Measurements from ENCODE around the gene PLPPR2.

Gene PLPPR2

GRCh38 chr19:11397089-11397610 lies 41.9 kb downstream of the PLPPR2 start:
- in situ Hi-C loops (cut with HindIII; ENCODE audit: low pct_ligation_motif_present, low sequenced_read_pairs) = no loop called here
- H3K36me3 ChIP-seq (replicated peaks) = no peaks in the 10 kb centered on the region

GRCh38 chr19:11399667-11400066 lies 44.4 kb downstream of the PLPPR2 start:
- no peaks in the 10 kb centered on the region for H3K27me3 ChIP-seq (replicated peaks)
- TF ChIP-seq CTCF (IDR thresholded peaks at IDR 0.05; ENCODE audit: low read depth, low read length, missing control alignments) = no peak
- H3K4me3 ChIP-seq (ENCODE audit: low read depth, low read length) = no peak overlapping the region
- in situ Hi-C loops (cut with HindIII; ENCODE audit: low pct_ligation_motif_present, low sequenced_read_pairs) = no loop called here
- H3K36me3 ChIP-seq (replicated peaks) = no peaks in the 10 kb centered on the region
- DNase-seq = no peak
- H3K27ac ChIP-seq = no peak overlapping the region

More at GRCh38 chr19:11397089-11397610, 41.9 kb downstream of the PLPPR2 start:
- no peak for TF ChIP-seq CTCF (IDR thresholded peaks at IDR 0.05; ENCODE audit: low read depth, low read length, missing control alignments)
- no peak for DNase-seq
- Histone ChIP-seq H3K27me3 (replicated peaks) (no peaks in the 10 kb centered on the region), H3K4me3 (ENCODE audit: low read depth, low read length) (no peak overlapping the region), H3K27ac (no peak overlapping the region)

GRCh38 chr19:11400798-11401197 lies 45.6 kb downstream of the PLPPR2 start:
- no peak overlapping the region for H3K4me3 ChIP-seq (ENCODE audit: low read depth, low read length)
- no peak for TF ChIP-seq CTCF (IDR thresholded peaks at IDR 0.05; ENCODE audit: low read depth, low read length, missing control alignments)
- DNase-seq = no peak
- H3K27ac ChIP-seq = no peak overlapping the region
- in situ Hi-C loops (cut with HindIII; ENCODE audit: low pct_ligation_motif_present, low sequenced_read_pairs) = no loop called here
- no peaks in the 10 kb centered on the region for H3K36me3 ChIP-seq (replicated peaks)
- no peaks in the 10 kb centered on the region for H3K27me3 ChIP-seq (replicated peaks)

GRCh38 chr19:11401808-11402543 lies 46.7 kb downstream of the PLPPR2 start:
- in situ Hi-C loops (cut with HindIII; ENCODE audit: low pct_ligation_motif_present, low sequenced_read_pairs) = no loop called here
- TF ChIP-seq CTCF (IDR thresholded peaks at IDR 0.05; ENCODE audit: low read depth, low read length, missing control alignments) = no peak
- no peak overlapping the region for H3K4me3 ChIP-seq (ENCODE audit: low read depth, low read length)
- DNase-seq = no peak
- peaks cover 4% of the 10 kb centered on the region for H3K27me3 ChIP-seq (replicated peaks)
- H3K36me3 ChIP-seq (replicated peaks) = no peaks in the 10 kb centered on the region
- H3K27ac ChIP-seq = no peak overlapping the region

- no peak for TF ChIP-seq CTCF (IDR thresholded peaks at IDR 0.05; ENCODE audit: low read depth, low read length, missing control alignments)
- Histone ChIP-seq H3K4me3 (ENCODE audit: low read depth, low read length) (no peak overlapping the region), H3K36me3 (replicated peaks) (no peaks in the 10 kb centered on the region), H3K27me3 (replicated peaks) (peaks cover 4% of the 10 kb centered on the region), H3K27ac (no peak overlapping the region)
- DNase-seq = no peak
- in situ Hi-C loops (cut with HindIII; ENCODE audit: low pct_ligation_motif_present, low sequenced_read_pairs) = no loop called here
These were observed 49.5 kb downstream of the PLPPR2 start for GRCh38 chr19:11404588-11405222.

Measured in brain microvascular endothelial cell (primary cell).